ENCODE measurements around the gene MYLK.

MYLK gene

GRCh38 chr3:123773681-123774431, 110.3 kb downstream of the MYLK start:
- peak; percentile 95 for DNase-seq (ENCODE audit: low spot score)

GRCh38 chr3:123769356-123769743, 114.8 kb downstream of the MYLK start:
- DNase-seq (ENCODE audit: low spot score): no peak

- no peak for DNase-seq (ENCODE audit: low spot score)
Measured at GRCh38 chr3:123768480-123769355, 115.4 kb downstream of the MYLK start.

GRCh38 chr3:123767564-123768292, 116.4 kb downstream of the MYLK start:
- no peak for DNase-seq (ENCODE audit: low spot score)

- DNase-seq (ENCODE audit: low spot score): no peak
Measured at GRCh38 chr3:123767009-123767372, 117.1 kb downstream of the MYLK start.

GRCh38 chr3:123766193-123767008, 117.7 kb downstream of the MYLK start:
- no peak for DNase-seq (ENCODE audit: low spot score)

GRCh38 chr3:123765475-123766128, 118.5 kb downstream of the MYLK start:
- no peak for DNase-seq (ENCODE audit: low spot score)

- no peak for DNase-seq (ENCODE audit: low spot score)
Measured at GRCh38 chr3:123764647-123765046, 119.5 kb downstream of the MYLK start.

- no peak for DNase-seq (ENCODE audit: low spot score)
Measured at GRCh38 chr3:123762805-123763204, 121.3 kb downstream of the MYLK start.

GRCh38 chr3:123760817-123761216, 123.3 kb downstream of the MYLK start:
- DNase-seq (ENCODE audit: low spot score): no peak

- no peak for DNase-seq (ENCODE audit: low spot score)
Measured at GRCh38 chr3:123759871-123760270, 124.3 kb downstream of the MYLK start.

- DNase-seq (ENCODE audit: low spot score): no peak
Measured at GRCh38 chr3:123759311-123759710, 124.8 kb downstream of the MYLK start.

GRCh38 chr3:123758081-123758564, 126.0 kb downstream of the MYLK start:
- peak; percentile 64 for DNase-seq (ENCODE audit: low spot score)

GRCh38 chr3:123757281-123757940, 126.7 kb downstream of the MYLK start:
- DNase-seq (ENCODE audit: low spot score): peak; percentile 85

- DNase-seq (ENCODE audit: low spot score): no peak
Measured at GRCh38 chr3:123755501-123755900, 128.6 kb downstream of the MYLK start.

- DNase-seq (ENCODE audit: low spot score): no peak
Measured at GRCh38 chr3:123755085-123755484, 129.0 kb downstream of the MYLK start.

GRCh38 chr3:123753286-123753685, 130.8 kb downstream of the MYLK start:
- DNase-seq (ENCODE audit: low spot score): no peak

GRCh38 chr3:123752228-123752627, 131.9 kb downstream of the MYLK start:
- DNase-seq (ENCODE audit: low spot score): no peak

- DNase-seq (ENCODE audit: low spot score): no peak
Measured at GRCh38 chr3:123751433-123751832, 132.7 kb downstream of the MYLK start.

- DNase-seq (ENCODE audit: low spot score): no peak
Measured at GRCh38 chr3:123750659-123751420, 133.3 kb downstream of the MYLK start.
